Raji (cell line): ENCODE results near the gene RORB.

Experiments used
- POLR2A ChIP-seq: IDR thresholded peaks from 2 replicates; pipeline ENCODE4 v1.6.1; 2011; ENCODE audit warnings: low read depth, low read length, control low read depth; ENCODE audit not compliant: insufficient read depth

RORB gene

DNA sequence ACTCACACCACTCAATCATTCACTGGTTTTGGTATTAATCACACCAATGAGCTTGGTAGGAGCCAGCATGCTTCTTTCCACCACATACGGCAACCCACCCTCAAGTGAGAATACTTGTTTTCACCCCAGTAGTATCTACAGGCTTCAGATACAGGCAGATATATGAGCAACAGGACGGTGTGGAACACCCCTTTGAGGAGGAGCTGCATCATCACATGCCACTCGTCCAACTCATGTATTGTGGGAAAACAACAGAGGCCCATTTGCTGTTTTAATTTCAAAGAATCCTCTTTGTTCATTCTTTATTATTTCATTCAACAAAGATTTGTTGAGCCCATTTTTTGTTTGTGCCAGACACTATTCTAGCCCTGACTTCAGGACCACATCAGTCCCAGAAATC, 46.0 kb downstream of the RORB start:
- no peak for TF ChIP-seq POLR2A

DNA sequence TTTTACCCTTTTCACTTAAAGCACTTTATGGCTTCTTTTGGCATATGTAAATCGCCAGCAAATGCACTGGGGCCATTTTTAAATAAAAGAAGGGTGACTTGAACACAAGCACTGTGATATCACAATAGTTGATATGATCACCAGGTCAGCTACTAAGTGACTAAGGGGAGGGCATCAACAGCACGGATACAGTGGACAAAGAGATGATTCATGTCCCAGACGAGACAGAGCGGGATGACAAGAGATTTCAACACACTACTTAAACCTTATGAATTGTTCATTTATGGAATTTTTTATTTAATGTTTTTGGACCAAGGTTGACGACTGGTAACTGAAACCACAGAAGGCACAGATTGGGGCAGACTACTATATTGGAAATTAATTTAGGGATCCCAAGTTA, 54.1 kb downstream of the RORB start:
- TF ChIP-seq POLR2A = no peak

GRCh38 chr9:74554751-74555419, 57.8 kb downstream of the RORB start:
- no peak for TF ChIP-seq POLR2A

GRCh38 chr9:74555565-74555964, 58.4 kb downstream of the RORB start:
- no peak for TF ChIP-seq POLR2A

- TF ChIP-seq POLR2A = no peak
Measured at GRCh38 chr9:74556685-74557084, 59.5 kb downstream of the RORB start.

DNA sequence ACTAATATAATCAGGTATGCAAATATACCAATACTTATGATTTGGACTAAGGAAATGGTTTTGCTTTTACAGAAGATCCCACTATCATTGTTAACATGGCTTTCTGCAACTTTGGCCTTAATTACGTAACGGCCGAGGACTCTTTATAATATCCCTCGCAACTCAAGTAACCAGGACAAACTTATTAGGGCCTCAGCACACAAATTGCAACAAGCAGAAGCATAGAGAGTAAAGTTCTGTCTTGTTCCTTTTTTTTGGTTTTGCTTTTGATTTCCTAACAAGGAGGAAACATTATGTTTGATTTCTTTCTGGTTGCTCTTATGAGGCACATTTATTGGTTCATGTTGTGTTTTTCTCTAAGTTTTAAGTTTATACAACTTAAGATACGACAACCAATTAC, 60.4 kb downstream of the RORB start:
- no peak for TF ChIP-seq POLR2A

DNA sequence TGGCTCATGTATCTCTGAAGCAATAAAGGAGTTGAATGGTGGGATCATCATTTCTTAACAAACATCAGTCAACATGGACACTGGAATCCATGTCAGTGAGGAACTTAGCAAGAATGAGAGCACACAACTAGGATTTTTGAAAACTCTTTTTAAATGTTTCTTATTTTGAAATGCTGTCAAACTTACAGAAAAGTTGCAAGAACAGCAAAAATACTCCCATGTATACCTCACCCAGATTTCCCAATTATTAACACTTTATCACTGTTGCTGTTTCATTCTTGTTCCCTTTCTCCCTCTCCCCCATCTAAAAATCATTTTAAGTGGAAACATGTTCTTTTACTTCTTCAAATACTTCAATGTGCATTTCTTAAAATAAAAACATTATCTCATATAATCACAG, 65.5 kb downstream of the RORB start:
- no peak for TF ChIP-seq POLR2A

- TF ChIP-seq POLR2A = no peak
Measured at GRCh38 chr9:74570879-74571512, 73.9 kb downstream of the RORB start.

- no peak for TF ChIP-seq POLR2A
Measured at GRCh38 chr9:74573640-74574191, 76.6 kb downstream of the RORB start.

DNA sequence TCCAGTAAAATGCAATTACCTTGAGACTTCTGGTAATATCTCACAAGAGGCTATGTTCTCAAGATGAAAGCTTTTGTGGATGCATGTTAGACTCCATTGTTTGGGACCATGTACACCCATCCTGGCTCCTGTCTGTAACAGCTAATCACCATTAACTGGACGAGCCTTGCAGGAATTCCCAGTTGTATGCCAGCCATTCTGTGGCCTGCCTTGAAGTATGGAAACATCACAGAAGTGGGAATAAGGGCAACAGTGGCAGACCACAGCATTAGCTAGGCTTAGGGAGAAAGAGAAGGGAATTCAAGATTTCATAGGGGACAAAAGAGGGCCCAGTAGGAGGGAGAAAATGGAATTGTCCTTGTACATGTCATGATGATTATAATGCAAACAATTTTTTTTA, 79.0 kb downstream of the RORB start:
- TF ChIP-seq POLR2A = no peak

GRCh38 chr9:74577956-74578355, 80.8 kb downstream of the RORB start:
- no peak for TF ChIP-seq POLR2A

- no peak for TF ChIP-seq POLR2A
Measured at GRCh38 chr9:74589576-74589975, 92.4 kb downstream of the RORB start.

- TF ChIP-seq POLR2A = no peak
Measured at GRCh38 chr9:74595286-74595685, 98.2 kb downstream of the RORB start.

GRCh38 chr9:74598874-74599273, 101.7 kb downstream of the RORB start:
- no peak for TF ChIP-seq POLR2A

DNA sequence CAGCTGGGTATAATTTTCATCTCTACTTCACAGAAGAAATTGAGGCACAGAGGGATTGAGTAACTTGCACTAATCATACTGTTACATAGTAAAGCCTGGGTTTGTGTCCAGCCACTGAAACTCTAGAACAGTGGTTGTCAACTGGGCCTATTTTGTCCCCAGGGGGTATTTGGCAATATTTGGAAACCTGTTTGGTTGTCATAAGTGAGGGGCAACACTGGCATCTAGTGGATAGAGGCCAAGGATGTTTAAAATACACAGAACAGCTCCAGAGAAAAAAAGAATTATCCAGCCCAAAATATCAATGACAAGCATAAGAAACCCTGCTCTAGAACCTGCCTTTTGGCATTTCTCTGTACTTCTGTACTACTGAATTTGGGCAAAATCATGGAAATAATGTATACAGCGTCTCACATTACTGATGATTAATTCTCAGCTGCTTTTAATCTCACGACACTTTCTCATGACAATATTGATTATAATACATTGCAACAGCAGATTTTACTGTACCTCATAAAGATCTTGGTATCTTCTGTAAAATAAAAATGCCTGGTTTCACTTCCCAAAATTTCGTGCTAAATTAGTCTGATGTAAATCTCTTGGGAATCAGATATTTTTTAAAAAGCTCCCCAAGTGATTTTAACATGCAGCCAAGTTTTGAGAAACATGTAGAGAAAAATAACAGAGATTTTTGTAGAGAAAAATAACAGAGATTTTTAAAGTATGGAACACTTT, 112.7 kb downstream of the RORB start:
- TF ChIP-seq POLR2A = no peak

GRCh38 chr9:74610523-74611061, 113.5 kb downstream of the RORB start:
- TF ChIP-seq POLR2A = no peak
